Fibroblast of skin of back (primary cell): ENCODE results near the gene KNCN.

Experiments
- DNase-seq: peaks from one replicate; pipeline ENCODE4 v3.0.0-alpha.2; 2013

KNCN gene

DNA sequence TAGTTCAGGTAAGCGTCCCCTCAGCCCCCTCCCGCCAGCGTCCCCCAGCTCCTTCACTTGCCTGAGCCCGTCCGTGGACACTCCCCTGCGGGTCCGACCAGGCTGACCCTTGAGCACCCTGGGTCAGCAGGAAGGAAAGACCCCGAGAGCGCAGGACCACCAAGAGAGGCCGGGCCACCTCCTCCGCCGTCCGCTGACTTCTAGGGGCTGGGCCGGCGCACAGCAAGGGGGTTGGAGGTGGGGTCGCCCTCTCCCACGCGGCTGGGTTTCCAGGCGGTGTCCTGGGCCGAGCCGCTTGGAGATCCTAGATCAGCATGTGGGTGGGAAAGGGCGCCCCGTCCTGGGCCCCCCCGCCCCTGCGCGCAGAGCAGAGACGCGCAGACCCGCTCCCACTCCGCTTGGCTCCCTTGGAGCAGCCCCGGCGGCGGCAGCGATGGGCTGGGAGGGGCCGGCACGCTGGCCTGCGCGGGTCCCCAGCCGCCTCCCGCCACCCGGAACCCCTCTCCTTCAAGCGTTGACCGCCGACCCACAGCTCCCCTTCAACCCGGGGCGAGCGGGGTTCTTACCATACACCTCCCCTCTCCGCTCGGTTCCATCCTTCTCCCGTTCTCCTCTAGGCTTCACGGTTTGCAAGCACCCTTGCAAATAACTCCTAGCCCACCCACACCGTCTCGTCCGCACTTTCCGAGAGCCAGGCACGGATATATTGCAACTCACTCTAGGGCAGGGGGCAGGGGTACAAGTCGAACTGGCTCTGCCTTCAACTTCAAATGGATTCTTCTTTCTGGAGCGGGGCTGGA, 7.5 kb downstream of the KNCN start:
- no peak for DNase-seq

DNA sequence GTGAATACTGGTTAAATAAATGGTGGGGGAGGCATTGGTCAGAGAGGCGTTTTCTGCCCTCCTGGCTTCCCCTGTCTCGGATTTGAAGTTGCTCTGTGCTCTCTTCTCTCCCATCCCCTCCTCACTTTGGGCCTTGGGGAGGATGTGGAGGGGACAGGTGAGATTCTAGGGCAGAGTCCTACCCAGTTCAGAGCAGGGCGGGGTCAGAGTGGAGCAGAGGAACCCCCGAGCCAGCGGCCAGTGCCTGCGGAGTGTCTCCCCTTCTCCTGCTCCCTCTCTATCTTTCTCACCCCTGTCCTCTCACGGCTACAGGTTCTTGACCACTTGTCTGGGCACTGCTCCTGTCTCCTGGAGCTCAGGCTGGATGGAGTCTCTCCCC, 8.1 kb downstream of the KNCN start:
- no peak for DNase-seq

DNA sequence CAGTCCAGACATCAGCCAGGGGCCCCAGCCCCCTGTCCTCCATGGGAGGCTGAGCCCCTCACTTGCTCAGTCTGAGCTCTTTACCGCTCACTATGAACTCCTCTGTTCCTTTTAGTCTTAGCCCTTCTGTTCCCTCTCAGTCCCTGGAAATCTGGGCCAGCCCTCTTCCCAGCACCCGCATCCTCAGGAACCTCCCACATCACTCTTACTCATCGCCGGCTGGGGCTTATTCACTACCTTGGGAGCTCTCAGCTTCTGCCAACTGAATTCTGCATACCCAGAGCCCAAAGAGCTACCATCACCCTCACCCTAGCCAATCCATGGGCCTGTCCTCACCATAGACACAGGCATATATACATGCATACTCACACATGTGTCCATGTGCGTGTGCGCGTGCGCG, 11.5 kb downstream of the KNCN start:
- peak; percentile 58 for DNase-seq

DNA sequence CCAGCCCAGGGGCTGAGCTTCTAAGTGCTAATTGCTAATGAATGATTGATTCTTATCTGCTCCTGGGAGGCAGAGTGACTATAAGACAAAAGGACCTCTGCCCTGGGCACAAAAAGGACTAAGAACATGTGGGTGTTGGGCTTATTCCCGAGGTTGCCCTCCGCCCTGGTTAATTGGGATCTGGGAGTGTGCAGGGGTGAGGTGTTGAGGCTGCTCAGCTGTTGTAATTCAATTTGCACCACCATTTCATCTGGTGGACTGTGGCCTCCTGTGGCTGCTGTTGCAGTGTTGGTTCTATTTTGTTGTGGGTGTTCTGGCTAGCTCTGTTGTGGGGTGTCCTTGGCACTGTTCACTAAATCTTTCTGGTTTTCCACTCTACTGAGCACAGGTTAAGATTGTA, 13.3 kb downstream of the KNCN start:
- no peak for DNase-seq

DNA sequence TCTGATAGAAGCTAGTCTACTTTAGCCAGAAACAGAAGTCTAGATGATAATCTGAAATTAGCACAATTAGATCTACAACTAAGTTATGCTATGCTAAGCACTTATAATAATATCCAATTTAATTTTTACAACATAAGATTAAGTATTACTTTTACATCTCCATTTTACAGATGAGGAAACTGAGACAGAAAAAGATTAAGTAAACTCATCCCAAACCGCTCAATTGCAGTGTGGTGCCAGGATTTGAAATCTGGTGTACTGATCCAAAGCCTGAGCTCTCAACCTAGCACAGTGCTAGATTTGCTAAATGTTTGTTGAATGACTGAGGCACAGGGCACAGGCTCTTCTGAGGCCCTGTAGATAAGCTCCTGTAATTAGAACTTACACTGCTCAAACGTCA, 13.8 kb downstream of the KNCN start:
- DNase-seq = no peak

DNA sequence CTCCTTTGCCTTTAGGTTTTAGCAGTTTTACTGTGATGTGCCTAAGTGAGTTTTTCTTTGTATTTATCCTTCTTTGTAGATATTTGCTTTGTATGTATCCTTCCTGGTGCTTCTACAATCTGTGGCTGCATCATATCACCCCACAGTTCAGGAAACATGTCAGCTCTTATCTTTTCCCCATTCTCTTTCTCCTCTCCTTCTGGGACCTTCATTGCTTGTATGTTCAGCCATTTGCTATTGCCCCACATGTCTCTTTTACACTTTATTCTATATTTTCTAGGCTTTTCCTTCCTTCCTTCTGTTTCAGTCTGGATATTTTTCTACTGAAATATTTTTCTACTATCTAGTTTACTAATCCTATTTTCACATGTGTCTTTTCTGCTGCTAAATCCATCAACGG, 14.9 kb downstream of the KNCN start:
- no peak for DNase-seq

DNA sequence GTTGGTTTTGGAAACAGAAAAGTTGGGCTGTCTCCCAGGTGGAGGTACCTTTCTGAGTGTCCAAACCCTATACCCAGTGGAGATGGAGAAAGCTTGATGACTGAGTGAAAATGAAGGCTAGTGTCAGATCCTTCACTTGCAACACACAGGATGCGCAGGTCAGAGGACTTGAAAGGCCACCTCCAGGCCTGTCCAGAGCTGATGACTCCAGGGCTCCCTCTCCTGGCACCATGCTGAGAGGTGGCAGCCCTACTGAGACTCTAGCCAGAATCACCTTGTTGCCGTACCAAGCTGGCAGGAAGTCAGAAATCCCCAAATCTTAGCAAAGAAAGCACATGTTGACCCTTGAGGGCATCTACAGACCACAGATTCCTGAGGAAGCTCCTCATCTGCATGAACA, 16.4 kb downstream of the KNCN start:
- DNase-seq = peak; percentile 9

DNA sequence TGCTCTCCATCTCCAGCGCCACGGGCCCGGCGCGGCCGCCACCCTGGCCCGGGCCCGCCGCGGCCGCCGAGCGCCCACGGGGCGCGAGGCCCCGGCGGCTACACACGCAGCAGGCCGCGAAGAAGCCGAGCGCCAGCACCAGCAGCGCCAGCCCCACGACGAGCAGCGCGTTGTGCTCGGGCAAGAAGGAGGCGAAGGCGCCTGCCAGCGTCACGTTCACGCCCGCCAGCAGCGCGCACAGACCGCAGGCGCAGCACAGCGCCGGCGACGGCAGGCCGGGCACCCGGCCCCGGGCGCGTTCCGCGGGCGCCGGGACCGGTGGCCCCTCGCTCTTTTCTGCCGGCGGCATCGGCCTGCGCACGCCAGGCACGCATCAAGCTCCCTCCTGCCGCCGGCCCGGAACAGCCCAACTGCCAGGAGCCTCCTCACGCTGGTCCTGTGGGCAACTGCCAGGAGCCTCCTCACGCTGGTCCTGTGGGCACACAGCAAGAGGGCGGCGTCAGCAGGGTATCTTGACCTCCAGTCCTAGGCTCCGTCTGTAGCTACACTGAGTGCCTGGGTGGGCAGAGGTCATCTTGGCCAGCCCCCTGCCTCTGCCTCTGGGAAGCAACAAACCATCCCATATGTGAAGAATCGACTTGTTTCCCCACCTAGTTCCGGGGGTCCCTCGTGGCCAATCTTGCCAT, 18.1 kb downstream of the KNCN start:
- peak; percentile 48 for DNase-seq

DNA sequence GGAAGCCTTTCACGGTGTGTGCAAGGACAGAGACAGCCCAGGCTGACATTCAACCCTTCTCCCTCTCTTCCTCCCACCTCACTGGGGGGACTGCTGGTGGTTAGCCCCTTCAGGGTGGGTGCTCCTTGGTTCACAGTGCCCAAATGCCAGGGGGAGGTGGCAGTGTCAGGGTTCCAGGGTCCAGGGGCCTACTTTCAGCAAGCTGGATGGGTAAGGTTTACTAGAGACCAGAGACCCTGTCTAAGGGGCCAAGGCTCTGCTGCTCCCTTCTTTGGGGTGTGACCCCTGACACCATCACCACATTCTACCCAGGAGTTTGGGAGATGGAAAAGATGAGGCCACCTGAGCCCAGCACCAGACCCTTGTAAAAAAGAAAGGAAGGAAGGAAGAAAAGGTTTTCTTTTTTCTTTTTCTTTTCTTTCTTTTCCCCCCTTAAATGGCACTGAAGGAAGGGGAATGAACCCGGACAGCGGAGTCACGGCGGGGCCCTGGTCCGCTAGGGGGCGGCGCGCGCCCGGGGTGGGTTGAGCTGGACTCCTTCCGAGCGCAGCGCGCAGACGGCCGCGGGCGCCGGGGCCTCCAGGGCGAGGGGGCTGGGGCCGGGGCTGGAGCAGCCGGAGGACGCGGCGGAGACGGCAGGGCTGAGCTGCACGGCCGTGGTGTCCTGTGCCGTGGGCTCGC, 18.8 kb downstream of the KNCN start:
- DNase-seq = peak; percentile 65

DNA sequence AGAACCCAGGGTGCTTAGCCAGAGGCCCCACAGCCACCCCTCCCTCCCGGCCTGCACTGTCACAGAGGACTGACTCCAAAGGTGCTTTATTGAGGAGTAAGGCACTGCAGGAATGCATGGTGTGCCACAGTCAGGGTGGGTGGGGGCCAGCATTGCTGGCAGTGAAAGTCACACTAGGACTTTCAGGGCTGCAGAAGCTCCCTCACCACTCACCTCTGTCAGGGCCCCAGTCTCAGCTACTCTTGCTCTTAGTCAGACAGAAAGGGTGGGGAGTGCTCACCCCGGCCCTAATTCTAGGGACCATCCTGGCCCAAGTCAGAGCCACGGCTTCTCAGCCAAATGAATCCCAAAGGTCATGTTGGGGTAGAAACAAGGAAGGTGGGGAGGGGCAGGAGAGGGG, 19.4 kb downstream of the KNCN start:
- DNase-seq = no peak

DNA sequence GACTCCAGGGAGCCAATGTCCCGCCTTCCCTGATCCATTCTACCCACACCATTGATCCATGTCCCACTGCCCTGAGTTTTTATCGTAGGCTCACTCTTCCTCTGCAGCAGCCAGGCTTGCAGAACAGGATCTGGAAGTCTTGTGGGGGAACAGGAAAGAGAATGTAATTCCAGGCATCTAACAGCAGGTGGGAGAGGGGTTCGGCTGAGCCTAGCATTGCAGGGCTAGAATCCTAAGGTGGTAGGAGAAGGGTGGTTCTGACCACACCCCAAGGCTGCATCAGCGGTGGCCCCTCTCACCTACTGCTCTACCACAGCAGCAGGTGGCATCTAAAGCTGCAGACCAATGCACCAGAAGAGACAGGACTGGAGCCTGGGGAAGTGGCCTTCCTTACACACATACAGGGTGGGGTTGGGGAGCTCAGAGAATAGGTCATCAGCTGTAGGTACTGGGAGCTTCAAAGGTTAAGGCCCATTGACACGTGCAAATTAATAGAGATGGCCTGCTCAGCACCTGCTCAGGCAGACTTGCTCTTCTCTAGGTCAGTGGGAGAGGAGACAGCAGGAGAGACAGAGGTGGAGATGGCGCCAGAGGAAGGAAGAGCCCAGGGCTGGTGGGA, 20.5 kb downstream of the KNCN start:
- DNase-seq = no peak

DNA sequence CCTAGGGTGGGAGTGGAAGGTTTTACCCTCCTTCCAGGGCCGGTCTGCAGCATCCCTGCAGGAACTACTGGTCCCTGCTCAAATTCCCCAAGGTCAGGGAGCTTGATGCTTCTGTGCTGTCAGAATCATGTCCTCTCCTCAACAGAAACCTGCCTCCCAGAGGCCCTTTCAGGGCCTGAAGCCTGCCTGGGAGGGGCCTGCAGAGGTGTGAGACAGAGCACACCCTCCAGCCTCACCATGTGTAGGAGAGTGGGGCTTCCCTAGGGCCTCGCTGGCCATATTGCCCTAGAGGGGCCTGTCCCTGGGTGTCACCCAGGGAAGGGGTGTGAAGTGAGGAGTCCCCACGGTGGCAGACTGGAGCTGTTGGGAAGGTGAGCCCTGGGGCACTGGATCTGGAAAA, 21.1 kb downstream of the KNCN start:
- DNase-seq = no peak

DNA sequence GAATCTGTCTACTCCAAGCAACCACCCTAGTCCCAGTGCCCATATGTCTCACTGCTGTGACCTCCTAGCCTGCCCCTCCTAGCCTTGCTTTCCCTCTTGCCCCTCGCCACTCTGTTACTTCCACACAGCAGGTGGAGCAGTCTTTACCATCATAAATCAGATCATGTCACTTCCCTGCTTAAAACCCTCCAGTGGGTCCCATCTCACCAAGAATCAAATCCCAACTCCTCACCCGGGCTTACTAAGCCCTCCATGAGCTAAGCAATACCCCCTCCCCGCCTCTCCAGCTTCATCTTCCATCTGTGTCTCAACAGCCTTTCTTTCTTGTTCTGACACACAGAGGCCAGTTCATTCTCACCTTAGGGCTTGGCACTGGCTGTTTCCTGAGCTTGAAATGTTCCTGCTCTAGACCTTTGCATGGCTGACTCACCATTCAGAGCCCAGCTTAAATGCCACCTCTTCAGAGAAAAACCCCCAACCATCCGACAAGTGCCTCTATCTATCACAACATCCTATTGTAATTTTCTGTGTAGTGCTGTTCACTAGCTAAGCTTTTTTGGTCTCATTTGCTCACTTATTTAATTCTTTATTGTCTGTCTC, 22.3 kb downstream of the KNCN start:
- no peak for DNase-seq

DNA sequence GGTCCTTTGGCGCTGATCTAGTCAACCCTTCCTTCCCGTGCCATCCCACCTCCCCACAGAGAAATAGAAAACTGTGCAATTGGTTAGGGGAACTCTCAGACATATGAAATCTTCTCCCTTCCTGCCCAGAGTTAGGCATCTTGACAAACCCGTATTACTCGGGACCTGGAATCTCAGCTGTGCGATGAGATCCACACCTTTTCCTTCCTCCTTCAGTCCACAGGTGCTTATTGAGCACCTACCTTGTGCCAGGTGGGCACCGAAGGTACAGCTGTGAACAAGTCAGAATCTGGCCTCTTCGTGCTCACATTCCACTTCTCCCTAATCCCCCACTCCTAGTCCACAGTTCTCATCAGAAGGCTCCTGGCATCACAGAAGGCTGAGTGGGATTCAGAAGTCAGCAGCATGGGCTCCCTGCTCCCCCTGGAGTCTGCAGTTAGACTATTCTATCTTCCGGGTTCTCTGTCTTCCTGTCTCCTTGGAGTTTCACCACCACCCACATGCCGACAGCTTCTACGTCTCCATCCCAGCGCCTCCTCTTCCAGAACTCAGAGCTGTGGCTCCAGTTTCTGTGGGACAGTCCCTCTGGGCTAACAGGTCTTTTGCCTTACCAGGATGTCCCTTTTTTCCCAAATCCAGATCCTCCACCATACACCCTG, 23.0 kb downstream of the KNCN start:
- DNase-seq = peak; percentile 25

DNA sequence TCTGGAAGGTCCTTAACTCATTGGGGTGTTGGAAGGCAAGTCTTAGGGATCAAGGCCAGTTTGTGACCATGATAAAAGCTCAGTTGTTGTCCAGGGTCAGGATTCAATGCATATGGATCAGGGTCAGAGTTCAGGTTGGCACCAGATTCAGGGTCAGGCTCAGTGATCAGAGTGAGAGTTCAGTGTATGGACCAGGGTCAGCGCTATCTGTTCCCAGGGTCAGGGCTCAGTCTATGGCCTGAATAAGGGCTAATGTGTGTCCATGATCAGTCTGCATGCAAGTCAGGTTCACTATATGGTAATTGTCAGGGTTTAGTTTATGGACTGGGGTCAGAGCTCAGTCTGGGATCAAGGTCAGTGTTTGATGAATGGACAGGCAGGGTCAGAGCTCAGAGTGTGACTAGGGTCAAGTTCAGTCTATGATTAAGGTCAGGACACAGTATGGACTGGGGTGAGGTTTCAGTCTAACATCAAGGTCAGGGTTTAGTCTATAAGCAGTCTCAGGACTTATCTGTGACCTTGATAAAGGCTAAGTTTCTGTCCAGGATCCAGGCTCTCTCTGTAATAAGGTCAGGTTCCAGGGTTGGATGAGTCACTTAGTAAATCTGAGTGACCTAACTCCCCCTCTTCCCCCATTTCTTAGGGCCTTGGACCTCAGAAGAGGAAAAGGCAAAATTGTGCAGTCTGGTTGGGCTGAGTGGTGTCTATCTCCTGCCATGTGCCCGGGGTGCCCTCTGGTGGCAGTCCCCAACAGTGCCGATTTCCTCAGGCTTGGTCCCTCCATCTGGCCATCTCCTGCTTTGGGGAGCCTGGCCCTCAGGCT, 23.8 kb downstream of the KNCN start:
- DNase-seq = peak; percentile 71

DNA sequence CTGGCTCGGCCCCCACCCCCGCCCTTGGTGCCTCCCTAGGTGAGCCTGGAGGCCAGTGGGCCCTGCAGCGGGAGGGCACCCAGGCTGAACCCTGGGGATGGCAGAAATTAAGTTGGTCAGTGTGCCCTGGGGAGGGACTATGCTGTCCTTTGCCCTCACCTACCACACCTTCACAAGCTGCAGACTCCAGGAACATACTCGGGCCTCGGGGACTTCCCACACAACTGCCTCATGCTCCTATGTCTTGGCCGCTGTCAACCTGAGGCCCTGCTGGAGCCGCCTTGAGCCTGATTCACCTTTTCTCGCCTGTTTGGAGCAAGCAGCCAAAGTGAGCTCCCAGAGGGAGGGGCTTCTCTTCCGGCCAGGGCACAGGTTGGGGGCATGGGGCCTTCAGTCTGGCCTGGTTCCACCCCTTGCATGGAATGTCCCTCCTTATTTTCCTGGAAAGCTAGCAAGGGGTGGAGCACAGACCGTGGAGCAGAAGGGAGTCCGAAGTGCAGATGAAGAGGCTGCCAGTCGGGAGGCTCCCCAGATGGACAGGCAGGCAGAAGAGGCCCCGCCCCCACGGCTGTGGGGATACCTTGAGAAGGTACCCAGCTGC, 24.7 kb downstream of the KNCN start:
- no peak for DNase-seq

DNA sequence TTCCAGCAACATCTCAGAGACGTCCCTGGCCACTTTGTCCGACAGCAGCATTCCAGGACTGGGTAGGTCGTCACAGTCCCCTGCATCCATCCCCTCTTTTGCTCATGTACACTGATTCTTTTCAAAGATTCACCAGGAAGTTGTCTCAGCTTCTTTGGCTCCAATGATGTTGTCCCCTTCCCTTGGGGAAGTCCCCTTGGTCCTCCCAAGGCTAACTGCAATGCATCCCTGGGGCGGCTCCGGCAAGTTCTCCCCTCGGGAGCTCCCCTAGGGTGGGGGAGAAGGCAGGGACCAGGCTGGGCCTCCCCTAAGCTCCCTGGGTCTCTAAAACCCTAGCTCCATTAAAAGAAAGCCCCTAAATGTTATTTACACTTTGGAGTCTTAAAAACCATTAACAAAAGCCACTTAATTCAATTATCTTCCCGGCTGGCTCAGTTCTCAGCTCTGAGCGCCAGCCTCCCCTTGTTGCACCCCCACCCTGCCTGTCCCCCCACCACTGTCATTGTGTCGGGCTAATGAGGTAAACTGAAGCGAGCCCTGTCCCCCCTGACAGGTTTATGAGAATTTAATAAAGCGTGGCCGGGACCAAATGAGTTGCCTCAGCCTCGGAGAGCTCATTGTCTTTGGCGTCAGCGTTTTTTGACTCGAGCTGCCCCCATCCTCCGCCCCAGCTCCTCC, 25.3 kb downstream of the KNCN start:
- no peak for DNase-seq

DNA sequence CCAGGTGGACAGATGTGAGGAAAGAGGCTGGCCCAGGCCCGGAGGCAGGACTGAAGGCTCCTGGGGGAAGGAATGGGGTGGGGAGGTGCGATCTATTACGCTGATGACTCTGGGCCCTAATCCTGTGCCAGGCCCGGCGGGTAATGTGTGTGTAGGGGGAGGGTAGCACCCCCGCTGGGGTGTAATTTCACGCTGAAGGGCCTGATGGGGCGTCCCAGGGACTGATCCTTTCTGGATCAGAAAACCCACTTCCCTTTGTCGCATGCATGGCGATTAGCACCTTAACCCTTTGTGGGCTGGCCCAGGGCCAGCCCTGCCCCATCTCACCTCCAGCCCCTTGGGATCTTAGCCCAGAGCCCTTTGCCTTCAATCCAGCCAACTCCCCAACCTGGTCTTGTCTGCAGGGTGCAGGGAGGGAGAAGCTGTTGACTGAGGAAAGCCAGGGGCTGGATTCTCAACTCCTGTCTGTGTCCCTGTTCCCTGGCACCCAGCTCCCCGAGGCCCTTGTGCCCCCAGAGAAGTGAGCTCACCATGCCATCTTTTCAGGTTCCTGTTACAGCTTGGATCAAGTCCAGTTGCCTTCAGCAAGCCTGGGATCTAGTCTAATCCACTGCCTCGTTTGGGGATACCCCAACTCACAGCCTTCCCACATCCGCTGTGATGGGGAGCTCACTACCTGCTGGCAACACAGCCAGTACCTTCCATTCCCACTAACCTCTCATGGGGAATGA, 26.0 kb downstream of the KNCN start:
- DNase-seq = no peak

DNA sequence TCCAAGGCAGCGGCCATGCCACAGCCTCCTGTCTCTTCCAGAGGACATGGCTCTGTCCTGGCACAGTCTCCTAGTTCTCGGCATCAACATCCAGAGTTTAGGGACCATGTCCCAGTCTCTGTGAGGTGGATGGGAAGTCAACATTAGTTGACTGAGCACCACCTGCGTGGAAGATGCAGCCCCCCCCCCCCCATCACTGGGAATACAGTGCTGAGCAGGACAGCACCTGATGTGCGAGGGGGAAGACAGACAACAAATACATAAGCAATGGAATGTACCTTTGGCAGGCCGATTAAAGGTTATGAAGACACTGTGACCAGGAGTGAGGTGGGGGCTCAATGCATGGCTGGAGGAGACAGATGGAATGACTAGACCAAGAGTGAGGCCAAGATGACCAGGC, 26.6 kb downstream of the KNCN start:
- no peak for DNase-seq
